ENCODE data around the gene ATXN1L.
A peak's percentile ranks its signal among the peaks of the same experiment; 100 is the strongest.
"Not testable (repeated sequence)": the region's sequence is repeated elsewhere in the genome, so short reads cannot be mapped to it uniquely, and the experiment has no call there.

Gene ATXN1L

DNA sequence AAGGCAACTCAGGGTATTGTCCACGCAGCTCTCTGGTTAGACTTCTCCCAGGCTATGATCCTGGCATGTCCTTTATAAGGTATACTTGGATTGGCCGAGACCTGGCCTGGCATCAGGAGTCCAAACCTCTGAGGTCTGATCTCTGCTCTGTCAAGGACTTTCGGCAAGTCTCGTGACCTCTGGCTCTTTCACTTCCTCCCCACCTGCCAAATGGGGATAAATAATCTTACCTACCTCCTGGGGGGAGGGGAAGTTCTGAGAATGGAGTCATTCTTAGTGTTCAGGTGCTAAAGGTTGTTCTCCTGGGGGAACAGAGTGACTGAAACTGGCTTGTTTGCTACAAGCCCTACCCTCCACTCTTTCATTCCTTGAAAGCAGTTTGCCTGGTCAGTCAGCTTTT, 7.6 kb downstream of the ATXN1L start:
- DNase-seq (ENCODE audit: low spot score) = no peak

DNA sequence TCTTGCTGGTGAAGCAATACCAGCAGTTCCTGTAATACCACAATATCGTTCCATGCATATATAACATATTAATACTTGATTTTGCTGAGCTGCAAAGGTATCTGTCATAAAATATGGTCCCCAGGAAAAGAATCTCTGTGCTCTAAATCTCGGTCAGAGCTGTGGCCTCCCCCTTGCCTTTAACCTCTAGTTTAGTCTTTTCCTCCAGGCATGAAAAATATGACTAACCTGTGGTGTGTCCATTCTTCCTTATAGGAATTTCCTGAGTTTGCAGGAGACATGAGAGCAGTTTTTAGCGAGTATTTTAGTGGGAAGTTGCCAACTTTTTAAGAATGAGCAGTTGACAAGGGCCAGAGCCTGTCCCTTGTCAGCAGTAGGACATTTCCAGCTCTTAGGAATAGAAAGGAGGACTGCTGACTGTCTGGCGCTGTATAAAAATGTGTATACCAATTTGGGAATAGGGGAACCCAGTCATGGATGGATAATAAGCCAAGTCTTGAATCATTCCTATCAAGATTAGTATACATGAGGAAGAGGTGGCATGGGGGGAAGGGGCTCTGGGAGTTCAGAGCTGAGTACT, 8.7 kb downstream of the ATXN1L start:
- no peak for DNase-seq (ENCODE audit: low spot score)

DNA sequence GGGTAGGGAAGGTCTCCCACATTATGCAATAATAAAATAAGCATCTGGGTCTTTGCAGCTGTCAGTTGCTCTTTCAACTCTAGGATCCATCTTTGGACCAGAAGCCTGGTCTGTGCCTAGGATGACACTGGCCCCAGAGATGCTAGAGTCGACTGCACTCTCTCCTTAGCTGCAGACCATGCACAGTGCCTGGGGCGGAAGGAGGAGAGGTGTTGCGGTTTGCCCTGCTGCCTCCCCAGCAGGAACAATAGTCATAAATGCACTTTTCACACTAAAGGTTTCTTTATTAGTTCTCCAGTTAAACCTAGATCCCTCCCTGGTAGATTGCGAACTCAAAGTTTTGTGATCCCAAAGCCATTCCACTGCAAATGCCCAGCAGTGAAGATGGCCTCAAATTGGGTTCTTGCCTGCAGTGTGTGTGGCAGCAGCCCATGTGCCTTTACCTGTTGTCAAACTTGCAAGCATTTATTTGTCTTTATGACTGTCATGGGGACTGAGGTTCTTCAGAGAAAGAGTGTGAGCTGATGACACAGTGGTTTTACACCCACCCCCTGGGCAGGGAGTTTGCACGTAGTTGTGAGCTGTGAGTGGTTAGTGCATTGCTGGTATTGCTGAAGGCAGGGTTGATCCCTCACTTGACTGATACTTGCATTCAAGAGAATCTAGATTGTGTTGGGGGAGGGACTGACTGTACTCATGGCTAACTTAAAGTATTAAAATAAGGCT, 10.3 kb downstream of the ATXN1L start:
- DNase-seq (ENCODE audit: low spot score) = peak; percentile 65

DNA sequence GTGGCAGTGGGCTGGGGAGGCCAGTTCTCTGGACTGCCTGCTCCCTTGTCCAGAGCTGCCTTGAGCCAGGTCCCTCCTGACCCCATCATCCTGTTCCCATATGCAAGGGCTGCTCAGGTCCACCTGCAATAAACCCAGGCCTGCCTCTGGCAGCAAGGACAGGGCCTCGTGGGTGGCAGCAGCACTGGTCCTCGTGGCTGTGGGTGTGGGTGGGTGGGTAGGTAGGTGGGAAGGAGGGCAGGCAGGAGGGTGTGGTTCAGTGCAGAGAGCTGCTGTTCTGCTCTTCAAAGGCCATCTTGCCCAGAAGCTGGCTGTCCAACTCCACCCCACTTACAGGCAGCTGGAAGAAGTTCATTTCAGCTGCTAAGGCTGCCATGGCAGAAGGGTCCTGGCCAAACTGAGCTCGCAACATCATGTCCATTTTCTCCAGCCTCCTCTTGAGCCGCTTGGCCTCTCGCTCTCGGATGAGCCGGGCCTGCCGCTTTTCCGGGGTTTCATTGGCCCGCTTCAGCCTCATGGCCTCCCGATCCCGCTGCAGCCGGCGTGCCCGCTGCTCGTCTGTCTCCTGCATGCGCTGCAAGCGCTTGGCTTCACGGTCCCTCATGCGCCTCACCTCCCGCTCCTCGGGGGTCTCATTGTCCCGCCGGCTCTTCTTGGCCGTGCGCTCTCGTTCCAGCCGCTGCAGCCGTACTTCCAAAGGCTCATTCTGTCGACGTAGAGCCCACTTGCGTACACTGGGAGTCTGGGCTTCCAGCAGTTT, 14.2 kb downstream of the ATXN1L start:
- no peak for DNase-seq (ENCODE audit: low spot score)

DNA sequence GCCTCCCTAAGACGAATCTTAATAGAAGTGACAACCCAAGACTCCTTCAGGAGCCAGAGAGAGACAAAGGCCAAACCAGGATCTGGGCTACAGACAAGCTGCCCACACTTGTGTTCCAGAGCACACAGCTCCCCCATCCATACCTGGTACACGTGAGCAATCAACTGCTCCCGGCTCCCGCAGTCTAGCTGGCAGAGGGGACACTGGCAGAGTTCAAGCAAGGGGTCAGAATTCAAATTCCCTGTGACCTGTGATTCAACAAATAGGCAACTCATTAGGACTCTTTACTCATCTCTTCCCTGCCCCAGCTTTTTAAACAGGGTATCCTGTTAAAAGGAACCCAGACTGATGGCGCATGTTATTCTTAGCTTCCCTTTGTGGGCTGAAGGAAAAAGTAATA, 18.2 kb downstream of the ATXN1L start:
- DNase-seq (ENCODE audit: low spot score) = no peak

DNA sequence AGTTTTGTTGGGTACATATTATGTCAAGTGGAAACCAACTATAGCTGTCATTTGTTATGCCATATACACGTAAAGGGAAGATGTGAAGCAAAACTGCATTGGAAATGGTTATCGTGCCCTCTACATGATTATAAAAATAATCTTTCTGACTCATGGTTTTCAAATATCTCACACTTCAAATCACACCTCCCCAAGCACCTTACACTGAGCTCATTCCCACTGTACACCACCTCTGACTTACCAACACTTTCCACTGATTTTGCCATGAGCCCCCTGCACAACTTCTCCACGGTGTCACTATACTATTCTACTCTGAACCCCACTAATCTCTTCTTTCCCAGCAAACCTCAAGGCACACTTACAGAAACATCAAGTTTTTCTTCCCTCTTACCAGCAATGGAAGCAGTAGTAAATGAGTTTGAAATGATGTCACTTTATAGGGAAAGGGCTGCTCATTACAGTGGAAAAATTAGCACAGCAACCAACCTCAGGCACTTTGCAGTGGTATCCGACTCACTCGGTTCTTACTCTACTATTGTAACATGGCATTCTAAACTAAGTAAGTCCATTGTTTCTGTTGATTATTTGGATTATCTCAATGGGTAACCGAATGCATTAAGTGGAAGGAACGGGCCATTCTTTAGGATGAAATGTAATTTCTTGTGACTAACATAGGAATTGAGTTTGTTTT, 19.5 kb downstream of the ATXN1L start:
- DNase-seq (ENCODE audit: low spot score) = no peak

DNA sequence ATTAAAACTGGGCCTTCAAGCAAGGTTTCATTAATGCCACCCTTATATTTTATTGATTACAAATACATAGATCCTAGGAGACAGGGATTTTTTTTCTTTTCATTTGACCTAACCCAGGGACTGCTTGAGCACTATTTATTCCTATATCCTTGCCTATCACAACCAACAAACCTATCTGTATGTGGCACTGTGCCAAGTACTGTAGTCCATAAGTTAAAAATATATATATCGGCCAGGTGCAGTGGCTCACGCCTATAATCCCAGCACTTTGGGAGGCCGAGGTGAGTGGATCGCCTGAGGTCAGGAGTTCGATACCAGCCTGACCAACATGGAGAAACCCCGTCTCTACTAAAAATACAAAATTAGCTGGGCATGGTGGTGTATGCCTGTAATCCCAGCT, 21.4 kb downstream of the ATXN1L start:
- DNase-seq (ENCODE audit: low spot score) = not testable (repeated sequence)

DNA sequence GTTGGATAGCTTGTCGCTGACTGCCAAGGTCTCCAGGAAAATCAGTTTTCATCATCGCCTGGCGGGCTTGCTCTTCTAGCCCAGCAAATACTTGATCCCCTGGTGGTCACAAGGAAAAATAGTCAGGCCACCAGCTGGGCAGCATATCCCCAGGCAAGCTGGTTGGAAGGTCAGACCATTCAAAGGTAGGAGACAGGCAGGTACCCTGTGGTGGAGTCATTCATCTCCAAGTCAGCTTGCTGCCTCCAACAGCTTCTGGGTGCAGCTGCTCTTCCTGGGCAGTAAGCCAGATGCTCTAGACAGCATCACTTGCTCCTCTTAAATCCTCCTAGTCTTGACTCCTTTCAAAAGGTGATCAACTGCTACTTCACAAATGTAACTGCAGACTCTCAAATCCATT, 22.2 kb downstream of the ATXN1L start:
- no peak for DNase-seq (ENCODE audit: low spot score)

DNA sequence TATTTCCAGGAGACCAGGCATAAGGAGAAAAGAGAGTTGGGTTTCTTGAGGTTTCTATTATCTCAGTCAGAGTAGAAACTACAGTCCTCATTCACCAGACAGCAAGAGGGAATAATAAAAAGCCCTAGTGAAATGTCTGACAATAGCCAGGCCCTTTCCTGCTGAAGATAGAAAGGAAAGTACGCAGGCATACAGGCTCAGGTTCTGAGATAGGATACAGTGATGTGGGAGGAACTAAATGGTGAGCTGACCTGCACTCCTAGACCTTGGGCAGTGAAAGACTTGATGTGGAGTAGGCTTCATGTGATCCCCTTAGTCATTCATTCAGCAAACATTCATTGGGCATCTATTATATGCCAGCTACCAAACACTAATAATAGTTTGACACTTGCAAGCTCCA, 23.3 kb downstream of the ATXN1L start:
- no peak for DNase-seq (ENCODE audit: low spot score)

DNA sequence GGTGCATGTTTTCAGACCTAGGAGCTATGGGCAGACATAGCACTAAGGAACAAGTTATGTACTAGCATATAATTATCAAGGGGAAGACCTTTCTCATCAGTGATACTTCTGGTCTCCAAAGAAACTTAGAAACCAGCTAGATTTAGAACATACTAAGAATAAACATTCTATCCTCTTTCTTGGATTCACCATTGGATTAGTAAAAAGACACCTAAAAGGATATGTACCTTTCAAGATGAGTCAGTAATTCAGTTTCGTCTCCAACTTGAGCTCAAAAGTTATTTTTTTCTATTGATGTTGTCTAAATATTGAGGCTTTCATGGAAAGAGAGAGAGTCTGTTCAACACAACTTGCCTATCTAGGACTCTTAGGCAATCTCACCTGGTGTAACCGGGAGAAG, 25.0 kb downstream of the ATXN1L start:
- DNase-seq (ENCODE audit: low spot score) = no peak

DNA sequence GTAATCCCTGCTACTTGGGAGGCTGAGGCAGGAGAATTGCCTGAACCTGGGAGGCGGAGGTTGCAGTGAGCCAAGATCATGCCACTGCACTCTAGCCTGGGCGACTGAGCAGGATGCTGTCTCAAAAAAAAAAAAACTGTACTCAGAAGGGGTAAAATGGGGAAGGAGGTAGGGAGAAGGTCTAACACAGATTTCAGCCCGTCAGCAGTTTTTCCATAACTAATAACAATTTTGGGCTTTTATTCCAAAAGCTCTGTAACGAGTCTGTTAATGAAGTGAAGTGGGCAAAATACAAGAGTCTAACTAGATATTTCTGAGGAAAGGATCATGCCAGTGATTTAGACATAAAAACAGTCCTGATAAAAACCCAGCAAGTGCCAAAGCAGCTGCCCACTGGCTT, 27.4 kb downstream of the ATXN1L start:
- DNase-seq (ENCODE audit: low spot score) = no peak

DNA sequence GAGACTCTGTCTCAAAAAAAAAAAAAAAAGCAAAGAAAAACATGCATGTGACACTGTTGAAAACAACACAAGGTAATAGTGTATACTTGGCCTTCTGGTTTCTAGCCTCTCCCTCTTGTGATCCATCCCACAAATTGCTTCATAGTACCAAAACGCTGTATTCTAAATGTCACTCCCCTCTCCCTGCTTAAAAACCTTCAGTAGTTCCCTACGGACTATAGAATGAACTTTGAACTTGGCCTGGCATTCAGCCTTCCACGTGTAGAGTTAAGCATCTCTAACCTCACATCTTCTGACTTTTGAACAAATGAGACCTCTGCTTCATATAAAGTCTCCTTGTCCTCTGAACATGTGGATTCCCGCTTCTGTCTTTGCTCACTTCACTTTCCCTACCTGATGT, 33.1 kb downstream of the ATXN1L start:
- DNase-seq (ENCODE audit: low spot score) = no peak

DNA sequence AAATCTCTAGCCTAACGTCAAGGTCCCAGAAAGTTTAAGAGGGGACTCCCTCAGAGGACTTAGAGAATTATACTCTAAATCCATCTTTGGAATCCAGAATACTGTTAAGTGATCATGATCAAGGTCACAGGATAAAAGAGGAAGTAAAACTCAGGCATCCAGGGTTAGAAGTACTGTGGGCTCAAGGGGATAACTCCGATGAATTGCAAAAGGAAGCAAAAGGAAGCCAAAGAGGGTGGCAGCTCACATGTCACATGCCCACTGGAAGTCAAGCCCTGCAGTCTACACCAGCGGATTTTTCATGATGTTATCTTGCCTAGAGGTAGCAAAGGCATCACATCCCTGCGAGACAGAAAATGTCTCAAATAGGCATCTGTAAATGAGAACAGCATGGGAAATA, 34.4 kb downstream of the ATXN1L start:
- no peak for DNase-seq (ENCODE audit: low spot score)

DNA sequence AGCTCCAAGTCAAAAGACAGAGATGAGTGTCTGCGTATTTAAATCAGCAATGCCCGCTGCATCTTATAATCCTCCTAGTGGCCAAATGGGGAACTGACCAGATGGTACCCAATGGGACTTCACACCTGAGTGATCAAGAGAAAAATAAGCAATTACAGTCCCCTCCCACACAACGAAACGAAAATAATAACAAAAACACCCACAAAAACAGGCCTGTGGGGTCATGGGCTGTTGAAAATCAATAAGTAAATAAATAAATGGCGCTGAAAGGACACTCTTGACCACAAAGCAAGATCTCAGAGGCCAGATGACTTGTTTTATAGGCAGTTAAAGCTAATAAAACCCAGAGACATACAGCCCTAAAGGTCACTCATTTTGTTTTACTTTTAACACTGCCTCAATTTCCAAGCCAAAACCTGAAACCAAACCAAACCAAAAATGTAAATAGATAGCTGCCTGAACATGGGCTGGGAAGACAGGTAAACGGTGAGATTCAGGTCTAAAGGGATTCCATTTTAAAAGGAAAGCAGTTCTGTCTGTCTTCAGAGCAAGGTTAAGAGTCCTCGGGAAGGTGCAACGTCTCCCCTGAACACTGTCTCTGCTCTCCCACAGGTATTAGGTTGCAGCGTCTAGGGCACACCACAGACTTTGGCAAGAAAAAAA, 36.9 kb downstream of the ATXN1L start:
- peak; percentile 94 for DNase-seq (ENCODE audit: low spot score)

DNA sequence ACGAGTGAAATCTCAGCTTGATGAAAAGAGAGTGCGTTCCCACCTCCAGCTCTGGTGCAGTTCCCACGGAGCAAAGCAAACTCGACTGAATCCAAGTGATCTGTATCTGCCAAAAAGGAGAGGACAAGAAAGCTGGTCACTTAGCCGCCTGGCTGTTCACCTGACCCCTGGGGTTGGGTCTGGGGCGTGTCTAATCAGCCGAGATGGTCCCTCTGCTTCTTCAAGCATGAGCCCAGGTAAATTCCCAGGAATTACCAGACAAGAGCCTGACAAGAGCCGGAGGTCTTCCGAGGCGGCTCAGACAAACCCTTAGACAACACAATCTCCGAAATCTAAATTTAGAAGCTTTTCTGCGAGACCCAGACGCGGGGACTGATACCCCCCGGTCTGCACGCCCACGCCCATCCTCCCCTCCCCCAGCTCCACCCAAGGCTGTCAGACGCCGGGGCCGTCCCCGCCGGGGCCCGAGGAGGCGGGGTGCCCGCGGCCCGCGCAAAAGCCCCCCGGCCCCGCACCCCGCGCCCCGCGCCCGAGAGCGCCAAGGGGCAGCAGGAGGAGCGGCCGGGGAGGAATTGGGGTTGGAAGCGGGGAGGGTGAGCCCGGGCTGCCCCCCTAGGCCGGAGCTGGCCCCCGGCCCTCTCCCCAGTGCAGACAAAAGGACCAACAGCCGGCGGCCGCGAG, 37.5 kb downstream of the ATXN1L start:
- DNase-seq (ENCODE audit: low spot score) = peak; percentile 55

DNA sequence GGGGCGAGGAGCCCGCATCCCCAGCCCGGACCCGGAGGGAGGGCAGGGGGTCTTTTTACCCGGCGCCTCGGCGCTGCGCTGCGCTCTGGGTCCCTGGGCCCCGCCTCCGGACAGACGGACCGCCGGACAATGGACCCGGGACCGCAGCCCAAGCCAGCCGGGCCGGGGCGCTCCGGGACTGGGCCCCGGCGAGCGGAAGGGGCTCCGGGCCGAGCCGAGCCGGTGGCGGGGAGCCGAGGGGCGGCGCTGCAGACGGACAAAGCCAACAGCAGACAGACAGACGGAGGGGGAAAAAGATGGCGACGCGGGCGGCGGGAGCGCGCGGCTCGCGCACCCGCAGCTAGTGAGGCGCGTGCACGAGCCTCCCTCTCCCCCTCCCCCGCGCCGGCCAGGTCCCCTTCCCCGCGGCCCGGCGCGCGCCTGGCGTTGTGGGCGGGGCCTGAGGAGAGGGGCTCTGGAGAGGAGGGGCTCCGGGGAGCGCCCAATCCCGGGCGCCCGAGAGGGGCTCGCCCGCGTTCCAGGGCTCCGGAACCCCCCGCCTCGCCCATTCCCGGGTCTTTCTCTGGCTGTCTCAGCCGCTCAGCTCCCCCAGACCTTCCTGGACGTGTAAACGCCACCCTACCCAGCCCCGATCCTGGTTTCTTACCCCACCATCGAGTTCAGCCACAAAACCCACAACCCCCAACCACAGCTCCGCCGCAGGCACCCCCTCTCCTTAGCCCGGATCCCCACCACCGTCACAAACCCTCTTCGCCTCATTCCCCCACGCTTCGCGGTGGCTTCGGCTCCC, 38.3 kb downstream of the ATXN1L start, which contains the start of gene ZNF821:
Gene ZNF821, minus strand, starts transcription at position 334 of the 790 bp plus-strand sequence. CDS start 4,236 bp downstream, outside the sequence.
- DNase-seq (ENCODE audit: low spot score) = peak; percentile 62

DNA sequence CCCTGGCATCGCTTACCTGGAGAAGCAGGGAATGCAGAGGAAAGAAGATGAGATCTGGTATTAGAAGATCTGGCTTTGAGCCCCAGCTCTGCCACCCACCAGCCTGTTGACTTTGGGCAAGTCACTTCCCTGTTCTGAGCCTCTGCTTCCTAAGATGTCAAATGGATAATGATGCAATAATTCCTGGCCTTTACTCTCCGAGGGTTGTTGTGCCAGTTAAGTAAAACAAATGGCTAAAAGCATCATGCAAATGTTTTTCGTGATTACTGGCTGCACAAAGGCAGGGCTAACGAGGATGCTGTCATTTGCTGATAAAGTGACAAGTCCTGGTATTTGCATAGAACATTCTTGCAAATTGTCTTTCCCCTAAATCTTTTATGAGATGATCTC, 39.5 kb downstream of the ATXN1L start:
- no peak for DNase-seq (ENCODE audit: low spot score)

DNA sequence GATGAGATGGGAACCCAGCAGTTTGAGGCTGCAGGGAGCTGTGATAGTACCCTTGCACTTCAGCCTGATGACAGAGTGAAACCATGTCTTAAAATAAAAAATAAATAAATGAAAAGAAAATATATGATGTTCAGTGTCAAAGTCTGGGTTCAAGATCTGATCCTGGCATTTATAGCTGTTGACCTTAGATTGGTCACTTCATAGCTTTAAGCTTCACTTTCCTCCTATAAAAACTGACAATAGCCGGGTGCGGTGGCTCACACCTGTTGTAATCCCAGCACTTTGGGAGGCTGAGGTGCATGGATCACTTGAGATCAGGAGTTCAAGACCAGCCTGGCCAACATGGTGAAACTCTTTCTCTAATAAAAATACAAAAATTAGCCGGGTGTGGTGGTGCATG, 43.4 kb downstream of the ATXN1L start:
- no peak for DNase-seq (ENCODE audit: low spot score)

DNA sequence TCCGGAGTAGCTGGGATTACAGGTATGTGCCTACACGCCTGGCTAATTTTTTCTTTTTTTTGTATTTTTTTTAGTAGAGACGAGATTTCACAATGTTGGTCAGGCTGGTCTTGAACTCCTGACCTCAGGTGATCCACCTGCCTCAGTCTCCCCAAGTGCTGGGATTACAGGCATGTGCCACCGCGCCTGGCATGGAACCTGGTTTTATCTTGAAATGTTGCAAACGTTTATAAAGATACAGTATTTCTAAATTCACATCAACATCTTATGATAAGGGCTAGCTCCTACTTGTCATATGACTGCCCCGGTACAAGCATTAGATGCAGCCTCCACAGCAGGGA, 48.1 kb downstream of the ATXN1L start:
- no peak for DNase-seq (ENCODE audit: low spot score)

DNA sequence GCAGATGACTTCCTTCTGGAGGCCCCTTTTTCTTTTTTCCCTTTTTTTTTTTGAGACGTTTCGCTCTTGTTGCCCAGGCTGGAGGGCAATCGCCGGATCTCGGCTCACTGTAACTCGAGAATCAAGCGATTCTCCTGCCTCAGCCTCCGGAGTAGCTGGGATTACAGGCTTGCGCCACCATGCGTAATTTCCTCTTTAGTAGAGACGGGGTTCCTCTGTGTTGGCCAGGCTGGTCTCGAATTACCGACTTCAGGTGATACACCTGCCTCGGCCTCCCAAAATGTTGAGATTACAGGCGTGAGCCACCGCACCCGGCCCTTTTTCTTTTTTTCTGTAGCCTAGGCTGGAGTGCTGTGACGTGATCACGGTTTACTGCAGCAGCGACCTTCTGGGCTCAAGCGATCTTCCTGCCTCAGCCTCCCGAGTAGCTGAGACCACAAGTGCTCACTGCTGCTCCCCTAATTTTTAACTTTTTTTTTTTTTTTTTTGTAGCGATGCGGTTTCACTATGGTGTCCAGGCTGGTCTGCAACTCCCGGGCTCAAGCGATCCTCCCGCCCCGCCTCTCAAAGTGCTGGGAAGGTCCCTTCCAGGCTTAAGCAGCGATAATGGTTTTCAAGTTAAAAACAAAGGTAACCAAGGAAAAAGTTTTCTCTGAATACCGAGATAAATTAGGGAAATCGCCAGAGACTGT, 48.6 kb downstream of the ATXN1L start:
- DNase-seq (ENCODE audit: low spot score) = peak; percentile 45
